Type B pancreatic cell (in vitro differentiated cells): ENCODE data around the gene PDE9A. TPM values are rescaled to one million over a fixed set of nuclear protein-coding genes. Genes with fewer than 3 reads are reported as not detected.

Source experiments
- DNase-seq: peaks from one replicate; pipeline ENCODE4 v3.0.0; 2021; ENCODE audit warnings: mixed read lengths; ENCODE audit not compliant: unreplicated experiment; ENCODE audit errors: extremely low spot score
- H3K27ac Mint-ChIP-seq: 2 replicates; pipeline ENCODE4 v1.8.0; 2021; ENCODE audit warnings: mild to moderate bottlenecking, mixed read lengths
- H3K27me3 Mint-ChIP-seq: 2 replicates; pipeline ENCODE4 v1.8.0; 2021; ENCODE audit warnings: mixed read lengths
- H3K36me3 Mint-ChIP-seq: 2 replicates; pipeline ENCODE4 v1.8.0; 2021; ENCODE audit warnings: mixed read lengths
- H3K4me1 Mint-ChIP-seq: one replicate; pipeline ENCODE4 v1.8.0; 2021; ENCODE audit warnings: mixed read lengths; ENCODE audit not compliant: unreplicated experiment
- H3K4me3 Mint-ChIP-seq: 2 replicates; pipeline ENCODE4 v1.8.0; 2021; ENCODE audit warnings: mild to moderate bottlenecking, mixed read lengths
- H3K9me3 Mint-ChIP-seq: 2 replicates; pipeline ENCODE4 v1.8.0; 2021; ENCODE audit warnings: mixed read lengths
- CTCF ChIP-seq: fragments of 200-600 bp; sonication (generic); conservative IDR thresholded peaks from 2 replicates; pipeline ENCODE4 v1.5.0; 2021; ENCODE audit warnings: antibody characterized with exemption, mild to moderate bottlenecking
- total RNA-seq: library from RNA; stranded (reverse); gene quantifications from 2 replicates; pipeline ENCODE4 v1.2.1, GENCODE V29; 2021; ENCODE audit warnings: low replicate concordance

Gene PDE9A
- total RNA-seq, 1 donor from 2014 or later: 18.6 TPM

GRCh38 chr21:42784276-42784675 is 130.9 kb downstream of the PDE9A start:
- no peak overlapping the region for H3K27ac Mint-ChIP-seq
- DNase-seq: no peak
- H3K36me3 Mint-ChIP-seq: no peaks in the 10 kb centered on the region
- H3K9me3 Mint-ChIP-seq: no peaks in the 10 kb centered on the region
- H3K27me3 Mint-ChIP-seq: peaks cover 36% of the 10 kb centered on the region
- no peak overlapping the region for H3K4me3 Mint-ChIP-seq
- no peak for TF ChIP-seq CTCF
- H3K4me1 Mint-ChIP-seq: peaks cover 23% of the 10 kb centered on the region

GRCh38 chr21:42784896-42785451 is 131.6 kb downstream of the PDE9A start:
- H3K36me3 Mint-ChIP-seq: no peaks in the 10 kb centered on the region
- H3K27ac Mint-ChIP-seq: no peak overlapping the region
- TF ChIP-seq CTCF: no peak
- no peak for DNase-seq
- H3K9me3 Mint-ChIP-seq: no peaks in the 10 kb centered on the region
- H3K4me1 Mint-ChIP-seq: peaks cover 23% of the 10 kb centered on the region
- H3K4me3 Mint-ChIP-seq: no peak overlapping the region
- H3K27me3 Mint-ChIP-seq: peaks cover 30% of the 10 kb centered on the region

GRCh38 chr21:42785666-42786427 is 132.4 kb downstream of the PDE9A start:
- Mint-ChIP-seq H3K27me3 (peaks cover 26% of the 10 kb centered on the region), H3K4me3 (no peak overlapping the region), H3K36me3 (no peaks in the 10 kb centered on the region), H3K9me3 (no peaks in the 10 kb centered on the region), H3K4me1 (peaks cover 19% of the 10 kb centered on the region), H3K27ac (no peak overlapping the region)
- DNase-seq: no peak
- TF ChIP-seq CTCF: no peak

GRCh38 chr21:42786884-42787283 is 133.5 kb downstream of the PDE9A start:
- no peaks in the 10 kb centered on the region for H3K36me3 Mint-ChIP-seq
- peaks cover 11% of the 10 kb centered on the region for H3K4me1 Mint-ChIP-seq
- H3K27ac Mint-ChIP-seq: no peak overlapping the region
- no peaks in the 10 kb centered on the region for H3K9me3 Mint-ChIP-seq
- H3K4me3 Mint-ChIP-seq: no peak overlapping the region
- H3K27me3 Mint-ChIP-seq: peaks cover 23% of the 10 kb centered on the region
- DNase-seq: no peak
- TF ChIP-seq CTCF: no peak

- Mint-ChIP-seq H3K4me3 (no peak overlapping the region), H3K4me1 (peaks cover 6% of the 10 kb centered on the region), H3K36me3 (no peaks in the 10 kb centered on the region), H3K27ac (no peak overlapping the region), H3K9me3 (no peaks in the 10 kb centered on the region), H3K27me3 (peaks cover 17% of the 10 kb centered on the region)
- no peak for TF ChIP-seq CTCF
- no peak for DNase-seq
Observed at GRCh38 chr21:42787613-42788012, 134.2 kb downstream of the PDE9A start.
